GM13977 (cell line): ENCODE measurements around the gene PALLD.

Experiments used
- DNase-seq: peaks from one replicate; pipeline ENCODE4 v3.0.0; 2012; ENCODE audit warnings: low spot score
- CTCF ChIP-seq: IDR thresholded peaks from 2 replicates; pipeline ENCODE4 v1.5.1; 2012; ENCODE audit warnings: mild to moderate bottlenecking, control low read depth; ENCODE audit not compliant: insufficient read depth; ENCODE audit errors: extremely low read depth, missing control alignments
- in situ Hi-C: fragments of 300-500 bp; cut with MboI; formaldehyde crosslinking; loops from one replicate; pipeline ENCODE4 v1.12.0; 2022; ENCODE audit warnings: low sequenced_read_pairs, low pct_unique_long_range_greater_than_20kb, mixed read lengths, inconsistent platforms; ENCODE audit not compliant: unreplicated experiment

PALLD gene

GRCh38 chr4:168841000-168841671 lies 344.3 kb downstream of the PALLD start:
- DNase-seq, result no peak
- TF ChIP-seq CTCF, result no peak
- in situ Hi-C loops, result no loop called here

- no peak for DNase-seq
- in situ Hi-C loops, result no loop called here
- TF ChIP-seq CTCF, result no peak
These were observed 344.8 kb downstream of the PALLD start for GRCh38 chr4:168841672-168842019.

DNA sequence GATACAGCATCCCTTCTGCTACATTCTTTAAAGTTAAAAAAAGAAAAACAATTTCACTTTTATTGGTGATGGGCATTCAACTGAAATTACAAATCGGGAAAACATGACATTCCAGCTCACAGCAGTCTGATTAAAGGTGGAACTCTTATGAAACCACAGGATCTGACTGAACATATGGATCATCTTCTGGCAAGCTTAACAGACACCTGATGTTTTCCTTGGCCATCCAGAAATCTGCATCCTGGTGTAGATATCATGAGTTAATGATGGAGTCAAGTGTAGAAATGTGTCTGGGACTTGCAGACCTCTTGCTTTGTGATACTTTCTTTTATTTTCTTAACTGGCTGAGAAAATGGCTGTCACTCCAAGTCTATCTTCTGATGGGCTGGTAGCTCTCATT lies 345.3 kb downstream of the PALLD start:
- TF ChIP-seq CTCF, result no peak
- DNase-seq, result no peak
- in situ Hi-C loops, result no loop called here

DNA sequence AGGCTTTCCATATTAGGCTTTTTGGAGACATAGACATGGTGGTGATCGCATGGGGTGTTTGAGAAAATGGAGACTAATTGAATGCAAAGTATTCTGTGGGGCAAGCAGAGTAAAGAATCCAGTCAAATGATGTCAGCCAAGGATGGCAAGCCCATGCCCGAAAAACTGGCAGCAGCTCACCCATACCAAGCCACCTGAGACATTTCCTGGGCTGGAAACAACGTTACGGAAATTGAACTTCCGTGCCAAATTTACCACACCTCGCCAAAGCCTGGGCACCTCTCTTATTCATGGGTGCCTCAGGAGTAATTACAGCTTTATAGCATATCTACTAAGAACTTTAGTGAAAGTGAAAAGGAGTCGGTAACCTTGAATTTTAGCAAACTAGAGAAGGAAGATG lies 346.8 kb downstream of the PALLD start:
- in situ Hi-C loops, result no loop called here
- DNase-seq, result no peak
- no peak for TF ChIP-seq CTCF

DNA sequence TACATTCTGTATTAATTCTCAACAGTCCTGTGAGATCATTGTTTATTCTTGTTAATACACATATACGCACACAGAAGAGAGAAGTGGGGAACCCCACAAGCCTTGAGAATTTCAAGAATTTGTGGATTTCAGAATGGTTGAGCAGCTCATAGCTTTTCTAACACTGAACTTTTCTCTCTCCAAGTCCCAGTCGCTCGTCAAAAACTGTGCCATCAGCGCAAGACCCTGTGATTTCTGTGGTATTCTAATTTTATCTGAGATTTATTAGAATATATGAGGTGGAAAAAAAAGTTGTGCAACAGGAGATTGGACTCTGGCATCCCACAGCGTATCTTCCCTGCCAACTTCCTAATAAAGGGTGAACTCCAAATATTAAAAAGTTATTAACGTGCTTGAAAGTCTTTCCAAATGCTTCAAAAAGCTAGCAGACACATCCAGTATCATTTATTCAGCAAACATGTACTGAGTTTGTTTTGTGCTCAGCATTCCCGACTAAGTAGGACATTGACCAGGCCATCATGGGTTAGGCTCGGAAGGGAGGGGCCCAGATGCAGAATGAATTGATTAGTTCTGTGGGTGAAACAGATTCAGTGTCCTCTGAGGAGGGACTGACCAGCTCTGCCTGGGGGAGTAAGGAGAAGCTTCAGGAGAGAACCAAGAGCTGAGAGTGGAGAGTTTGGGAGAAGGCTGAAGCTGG lies 347.6 kb downstream of the PALLD start:
- DNase-seq, result no peak
- no peak for TF ChIP-seq CTCF
- in situ Hi-C loops, result no loop called here

- in situ Hi-C loops, result no loop called here
- no peak for DNase-seq
- no peak for TF ChIP-seq CTCF
These were observed 349.0 kb downstream of the PALLD start for GRCh38 chr4:168845897-168846296.

DNA sequence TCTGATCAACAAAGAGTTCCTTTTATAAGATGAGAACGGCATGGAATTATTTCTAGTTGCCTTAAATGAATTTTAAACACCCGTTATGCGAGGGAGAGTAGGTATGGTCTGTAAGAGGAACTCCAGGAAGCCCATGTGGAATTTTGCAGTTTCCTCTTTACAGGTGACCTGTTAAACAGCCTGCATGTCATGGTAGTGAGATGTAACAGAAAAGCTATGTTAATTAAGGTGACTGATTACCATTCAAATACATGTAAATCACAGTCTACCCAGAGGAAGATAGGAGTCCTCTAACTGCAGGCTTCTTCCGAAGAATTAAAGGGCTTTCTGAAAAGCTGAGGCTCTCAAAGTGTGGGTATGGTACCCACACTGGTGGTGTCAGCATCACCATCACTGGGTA lies 349.6 kb downstream of the PALLD start:
- in situ Hi-C loops, result no loop called here
- DNase-seq, result no peak
- no peak for TF ChIP-seq CTCF
